SIG-M5 treated with dmso at 0.1 percent for 504 hours (cell line): Measurements from ENCODE around the gene TEC.
"Not testable (repeated sequence)": the region's sequence is repeated elsewhere in the genome, so short reads cannot be mapped to it uniquely, and the experiment has no call there.

Experiments
- DNase-seq: peaks from one replicate; lab custom pipeline; 2025; ENCODE audit not compliant: unreplicated experiment; lab: John Stamatoyannopoulos, UW

The TEC gene

GRCh38 chr4:48197643-48198237 lies 71.9 kb downstream of the TEC start:
- DNase-seq = no peak

- peak; percentile 73 for DNase-seq
These were observed 72.7 kb downstream of the TEC start for GRCh38 chr4:48196758-48197504.

DNA sequence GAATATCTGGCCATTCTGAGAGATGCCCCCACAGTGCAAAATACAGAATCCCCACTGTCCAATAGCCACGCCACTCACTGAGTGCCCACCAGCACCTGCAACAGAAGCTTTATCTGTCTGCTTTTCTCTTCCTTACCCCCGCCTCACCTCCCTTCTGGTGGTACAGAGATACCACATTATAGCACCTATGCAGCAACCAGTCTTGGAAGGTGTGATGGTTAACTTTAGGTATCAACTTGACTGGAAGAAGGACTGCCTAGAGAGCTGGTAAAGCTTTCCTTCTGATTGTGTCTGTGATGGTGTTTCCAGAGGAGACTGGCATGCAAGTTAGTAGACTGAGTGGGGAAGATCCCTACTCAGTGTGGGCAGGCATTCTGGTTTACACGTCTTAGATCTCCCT lies 73.8 kb downstream of the TEC start:
- DNase-seq = no peak

GRCh38 chr4:48195374-48195773 lies 74.3 kb downstream of the TEC start:
- peak; percentile 51 for DNase-seq

GRCh38 chr4:48194971-48195370 lies 74.7 kb downstream of the TEC start:
- DNase-seq = peak; percentile 47

DNA sequence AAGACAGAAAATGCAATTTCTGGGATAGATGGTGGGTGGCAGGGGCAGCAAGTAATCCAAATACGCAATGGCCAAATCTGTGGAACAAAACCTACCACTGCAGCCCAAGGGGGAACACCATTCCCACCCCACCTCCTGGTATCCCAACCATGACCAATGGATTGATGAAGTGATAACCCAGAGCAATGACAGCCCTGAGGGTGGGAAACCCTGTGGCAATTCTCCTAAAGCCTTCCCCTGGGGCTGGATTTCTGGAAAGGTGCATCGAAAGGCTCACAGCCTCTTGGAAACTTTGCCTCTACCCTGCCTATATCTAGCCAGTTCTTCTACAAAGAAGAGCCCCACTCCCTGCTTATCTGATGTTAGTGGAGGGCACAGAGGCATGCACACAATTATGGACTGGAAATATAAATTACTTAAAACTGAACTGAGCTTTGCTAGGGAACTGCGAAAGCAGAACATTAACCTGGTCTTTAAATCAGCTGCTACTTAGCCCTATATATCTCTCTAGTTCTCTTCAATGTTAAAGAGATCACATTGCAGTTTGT lies 75.6 kb downstream of the TEC start:
- no peak for DNase-seq

- no peak for DNase-seq
These were observed 76.4 kb downstream of the TEC start for GRCh38 chr4:48193096-48193836.

- no peak for DNase-seq
These were observed 77.9 kb downstream of the TEC start for GRCh38 chr4:48191758-48192157.

GRCh38 chr4:48190839-48191238 lies 78.8 kb downstream of the TEC start:
- no peak for DNase-seq

GRCh38 chr4:48189731-48190130 lies 79.9 kb downstream of the TEC start:
- DNase-seq = no peak

GRCh38 chr4:48188390-48188789 lies 81.2 kb downstream of the TEC start:
- no peak for DNase-seq

DNA sequence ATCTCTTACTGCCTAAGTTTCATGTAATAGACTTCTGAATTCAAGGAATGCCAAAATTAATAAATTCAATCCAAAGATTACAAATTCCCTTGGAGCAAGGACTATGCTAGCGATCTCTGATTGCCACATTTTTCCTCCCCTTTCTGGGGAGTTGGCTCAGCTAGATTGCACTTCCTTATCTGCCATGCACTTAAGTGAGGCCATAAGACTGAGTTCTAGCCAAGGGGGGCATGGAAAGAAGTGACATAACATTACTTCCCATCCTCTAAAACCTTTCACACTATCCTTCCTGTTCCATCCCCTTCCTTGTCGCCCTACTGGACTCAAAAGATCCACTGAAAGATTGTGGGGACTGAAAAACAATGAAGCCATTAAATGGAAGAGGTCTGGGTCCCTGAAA lies 81.8 kb downstream of the TEC start:
- DNase-seq = peak; percentile 26

GRCh38 chr4:48187066-48187465 lies 82.6 kb downstream of the TEC start:
- DNase-seq = not testable (repeated sequence)

DNA sequence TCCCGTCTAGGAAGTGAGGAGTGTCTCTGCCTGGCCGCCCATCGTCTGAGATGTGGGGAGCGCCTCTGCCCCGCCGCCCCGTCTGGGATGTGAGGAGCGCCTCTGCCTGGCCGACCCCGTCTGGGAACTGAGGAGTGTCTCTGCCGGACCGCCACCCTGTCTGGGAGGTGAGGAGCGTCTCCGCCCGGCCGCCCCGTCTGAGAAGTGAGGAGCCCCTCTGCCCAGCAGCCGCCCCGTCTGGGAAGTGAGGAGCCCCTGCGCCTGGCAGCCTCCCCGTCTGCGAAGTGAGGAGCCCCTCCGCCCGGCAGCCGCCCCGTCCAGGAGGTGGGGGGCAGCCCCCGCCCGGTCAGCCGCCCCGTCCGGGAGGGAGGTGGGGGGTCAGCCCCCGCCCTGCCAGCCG lies 83.2 kb downstream of the TEC start:
- not testable (repeated sequence) for DNase-seq

DNA sequence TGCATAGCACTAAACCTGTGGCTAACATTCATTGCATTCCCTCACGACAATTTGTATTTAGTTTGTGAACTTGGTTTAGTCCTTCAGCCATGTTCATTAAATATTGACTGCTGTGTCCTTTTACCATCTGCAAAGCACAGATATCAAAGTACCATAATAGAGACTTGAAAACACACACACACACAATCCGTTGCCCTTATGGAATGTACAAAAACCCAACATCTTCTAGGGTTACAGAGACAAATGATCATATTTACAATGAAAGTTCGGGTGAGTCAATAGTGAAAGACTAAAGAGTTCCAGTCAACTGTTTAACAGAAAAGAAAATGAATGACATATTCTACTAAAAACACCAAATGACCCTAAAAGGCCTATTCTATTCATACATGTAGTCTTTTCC lies 84.8 kb downstream of the TEC start:
- DNase-seq = no peak

GRCh38 chr4:48180234-48180633 lies 89.4 kb downstream of the TEC start:
- DNase-seq = peak; percentile 85

GRCh38 chr4:48178931-48179330 lies 90.7 kb downstream of the TEC start:
- no peak for DNase-seq

- DNase-seq = no peak
These were observed 93.8 kb downstream of the TEC start for GRCh38 chr4:48175806-48176205.

GRCh38 chr4:48175328-48175727 lies 94.3 kb downstream of the TEC start:
- no peak for DNase-seq

GRCh38 chr4:48173056-48173991 lies 96.3 kb downstream of the TEC start:
- DNase-seq = peak; percentile 69

DNA sequence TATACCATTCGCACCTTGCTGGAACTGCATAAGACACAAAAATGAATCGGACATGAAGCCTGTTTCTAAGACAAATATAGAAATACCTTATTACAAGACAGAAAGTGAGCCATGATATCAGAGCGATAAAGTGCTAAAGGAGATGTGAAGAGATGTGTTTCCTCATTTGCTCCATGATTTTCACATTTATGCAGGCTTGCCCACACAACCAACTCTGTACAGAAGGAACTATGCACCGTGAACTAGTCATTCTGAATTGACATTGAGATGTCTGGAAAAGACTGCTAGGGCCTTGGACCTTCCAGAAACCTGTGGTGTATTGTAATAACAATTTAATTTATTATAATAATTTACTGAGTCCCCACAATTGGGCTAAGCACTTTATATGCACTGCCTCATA lies 97.0 kb downstream of the TEC start:
- DNase-seq = no peak
